PC-9 (cell line): ENCODE data around the gene AMY1C. TPM values are rescaled to one million over a fixed set of nuclear protein-coding genes. Genes with fewer than 3 reads are reported as not detected.
A peak's percentile ranks its signal among the peaks of the same experiment; 100 is the strongest.

Source experiments
- BruUV-seq: library from RNA; stranded (reverse); fragments of 400-500 nt; replicated peaks from 2 replicates; lab custom pipeline; 2021; lab: Mats Ljungman, UMichigan
- CTCF ChIA-PET: fragments of 300-600 bp; sonication (Branson Sonifier 250); formaldehyde crosslinking; loops from one replicate; lab custom pipeline; 2022; ENCODE audit warnings: antibody characterized with exemption; lab: Charles Lee
- POLR2A ChIA-PET: fragments of 300-600 bp; sonication (Branson Sonifier 250); formaldehyde crosslinking; loops from one replicate; lab custom pipeline; 2022; ENCODE audit warnings: antibody characterized with exemption; ENCODE audit not compliant: unreplicated experiment; lab: Charles Lee
- DNase-seq, 2 experiments: peaks; one replicate each; pipeline versions ENCODE4 v3.0.0 to v3.0.0-alpha.2; 2015 to 2022; ENCODE audit warnings: mixed read lengths in 1 of 2
- H2AFZ ChIP-seq: fragments of 200-600 bp; sonication (generic); 2 replicates; pipeline ENCODE4 v1.8.1; 2017; ENCODE audit warnings: antibody characterized with exemption
- H3F3A ChIP-seq: fragments of 200-600 bp; sonication (generic); 2 replicates; pipeline ENCODE4 v1.8.1; 2017; ENCODE audit warnings: antibody characterized with exemption, mild to moderate bottlenecking, low read depth; ENCODE audit not compliant: insufficient read depth
- H3K27ac ChIP-seq: fragments of 200-600 bp; sonication (generic); 2 replicates; pipeline ENCODE4 v1.6.1; 2016; ENCODE audit warnings: mixed run types
- H3K27me3 ChIP-seq: fragments of 200-600 bp; sonication (generic); 2 replicates; pipeline ENCODE4 v1.6.1; 2016; ENCODE audit warnings: low read depth, mixed run types; ENCODE audit not compliant: insufficient read depth
- H3K36me3 ChIP-seq: fragments of 200-600 bp; sonication (generic); 2 replicates; pipeline ENCODE4 v1.6.1; 2016; ENCODE audit warnings: low read depth, mixed run types
- H3K4me1 ChIP-seq: fragments of 200-600 bp; sonication (generic); replicated peaks from 2 replicates; pipeline ENCODE4 v1.6.1; 2016; ENCODE audit warnings: mixed run types; ENCODE audit not compliant: insufficient read depth
- H3K4me2 ChIP-seq: fragments of 200-600 bp; sonication (generic); 2 replicates; pipeline ENCODE4 v1.6.1; 2017; ENCODE audit warnings: mixed run types
- H3K4me3 ChIP-seq: fragments of 200-600 bp; sonication (generic); 2 replicates; pipeline ENCODE4 v1.6.1; 2016; ENCODE audit warnings: mixed run types
- H3K79me2 ChIP-seq: fragments of 200-600 bp; sonication (generic); 2 replicates; pipeline ENCODE4 v1.6.1; 2017; ENCODE audit warnings: low read depth, mixed run types
- H3K9me2 ChIP-seq: fragments of 200-600 bp; sonication (generic); 2 replicates; pipeline ENCODE4 v1.8.1; 2017; ENCODE audit warnings: mild to moderate bottlenecking; ENCODE audit not compliant: insufficient read depth
- H3K9me3 ChIP-seq: fragments of 200-600 bp; sonication (generic); 2 replicates; pipeline ENCODE4 v1.8.1; 2016; ENCODE audit warnings: low read depth; ENCODE audit not compliant: insufficient read depth
- H4K20me1 ChIP-seq: fragments of 200-600 bp; sonication (generic); 2 replicates; pipeline ENCODE4 v1.8.1; 2017; ENCODE audit not compliant: insufficient read depth
- CTCF ChIP-seq: fragments of 200-600 bp; sonication (generic); conservative IDR thresholded peaks from 2 replicates; pipeline ENCODE4 v1.6.1; 2017; ENCODE audit warnings: mixed run types, antibody characterized with exemption, mild to moderate bottlenecking, moderate library complexity
- EZH2 ChIP-seq: fragments of 200-600 bp; sonication (generic); IDR thresholded peaks from 2 replicates; pipeline ENCODE4 v1.8.0; 2017; ENCODE audit warnings: antibody characterized with exemption, low read depth
- intact Hi-C: fragments of 100-400 bp; cut with micrococcal nuclease; formaldehyde crosslinking; loops from one replicate; pipeline ENCODE4 v1.10.0; 2022; ENCODE audit not compliant: unreplicated experiment
- total RNA-seq: library from RNA; stranded (reverse); gene quantifications from 2 replicates; pipeline ENCODE4 v1.2.3, GENCODE V29; 2021

Gene AMY1C
- total RNA-seq, 1 experiment from 2014 or later = not detected

GRCh38 chr1:103788377-103788776 is 38.7 kb downstream of the AMY1C start:
- TF ChIP-seq CTCF = peak; percentile 70
- no peak for TF ChIP-seq EZH2
- CTCF ChIA-PET = no interaction called here
- no peak overlapping the region for H2AFZ ChIP-seq
- no peaks in the 10 kb centered on the region for H3K36me3 ChIP-seq
- H4K20me1 ChIP-seq = no peaks in the 10 kb centered on the region
- H3F3A ChIP-seq = no peaks in the 10 kb centered on the region
- no peaks in the 10 kb centered on the region for H3K27me3 ChIP-seq
- H3K4me3 ChIP-seq = no peak overlapping the region
- no peaks in the 10 kb centered on the region for H3K79me2 ChIP-seq
- no TSS peak for BruUV-seq
- intact Hi-C loops = no loop called here
- no peaks in the 10 kb centered on the region for H3K9me2 ChIP-seq
- H3K4me1 ChIP-seq = no peaks in the 10 kb centered on the region
- no peaks in the 10 kb centered on the region for H3K9me3 ChIP-seq
- no peak for DNase-seq
- H3K27ac ChIP-seq = no peak overlapping the region
- POLR2A ChIA-PET = no interaction called here
- H3K4me2 ChIP-seq = no peak overlapping the region

DNA sequence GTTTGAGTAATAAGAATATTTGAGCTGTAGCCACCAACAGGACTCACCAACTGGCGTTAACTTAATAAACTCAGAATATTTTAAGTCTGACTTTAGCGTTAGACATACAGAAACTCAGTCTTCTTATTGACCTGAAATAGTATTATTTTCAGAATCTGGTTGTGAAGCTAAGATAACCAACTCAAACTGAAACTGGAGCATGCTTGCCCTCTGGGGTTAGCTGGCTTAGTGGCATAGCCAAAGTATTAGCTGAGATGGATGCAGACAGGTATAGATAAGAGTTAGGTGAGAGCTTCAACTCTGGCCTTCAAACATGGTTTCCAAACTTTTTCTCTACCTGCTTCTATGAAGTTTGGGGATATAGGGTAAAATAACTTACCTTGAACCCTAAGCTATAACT is 40.5 kb downstream of the AMY1C start:
- TF ChIP-seq EZH2 = no peak
- no peak for TF ChIP-seq CTCF
- no peaks in the 10 kb centered on the region for H3K27me3 ChIP-seq
- no peak overlapping the region for H3K4me3 ChIP-seq
- H3K27ac ChIP-seq = no peak overlapping the region
- no TSS peak for BruUV-seq
- no peak overlapping the region for H3K4me2 ChIP-seq
- DNase-seq = no peak
- H3K9me2 ChIP-seq = no peaks in the 10 kb centered on the region
- no peaks in the 10 kb centered on the region for H3F3A ChIP-seq
- H4K20me1 ChIP-seq = no peaks in the 10 kb centered on the region
- H3K79me2 ChIP-seq = no peaks in the 10 kb centered on the region
- no peaks in the 10 kb centered on the region for H3K36me3 ChIP-seq
- no peaks in the 10 kb centered on the region for H3K9me3 ChIP-seq
- intact Hi-C loops = no loop called here
- no peaks in the 10 kb centered on the region for H3K4me1 ChIP-seq
- ChIA-PET CTCF (interaction anchor here (0.5 kb wide), 1 partner anchor 1662 kb away, joined by 3 read pairs; no protein-coding TSS in a partner anchor), POLR2A (no interaction called here)
- H2AFZ ChIP-seq = no peak overlapping the region

Other genes with a start within 250 kb of the AMY1C start
- 13.4 and 17.0 TPM in 2 replicates for gene RNPC3, start 224.2 kb upstream of the AMY1C start, total RNA-seq
- gene AMY2B, start 178.3 kb upstream of the AMY1C start, total RNA-seq = 0.11 and 0.95 TPM in 2 replicates
- not detected in 2 replicates for gene AMY2A, start 132.5 kb upstream of the AMY1C start, total RNA-seq
- gene AMY1A, start 94.1 kb upstream of the AMY1C start, total RNA-seq = not detected in 2 replicates
- gene AMY1B, start 53.7 kb upstream of the AMY1C start, total RNA-seq = not detected in 2 replicates